ENCODE measurements around the gene CADPS2.
"Not testable (repeated sequence)": the region's sequence is repeated elsewhere in the genome, so short reads cannot be mapped to it uniquely, and the experiment has no call there.

The CADPS2 gene

DNA sequence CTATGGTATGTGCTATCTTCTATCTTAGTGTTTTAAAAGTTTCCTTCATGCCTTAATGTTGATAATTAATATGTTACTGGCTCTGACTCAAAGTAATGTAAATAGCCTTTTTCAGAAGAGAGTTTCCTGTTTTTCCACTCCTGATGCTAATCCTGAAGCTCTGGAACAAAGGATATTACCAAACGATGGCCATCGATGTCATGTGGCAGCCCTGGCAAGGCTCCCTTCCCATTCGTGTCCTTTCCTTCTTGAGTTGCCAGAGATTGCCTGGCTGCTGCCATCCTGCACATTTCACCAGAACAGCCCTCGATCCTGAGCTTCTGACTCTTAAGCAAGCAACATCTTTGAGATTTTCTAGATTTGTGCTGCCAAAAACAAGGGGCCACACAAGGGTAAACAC is 233.4 kb downstream of the CADPS2 start:
- FAIRE-seq (no peak), DNase-seq (ENCODE audit: insufficient read length, low spot score) (no peak)
- TF ChIP-seq SPI1 (IDR thresholded peaks at IDR 0.05; ENCODE audit: low read depth, low read length) = no peak
- TF ChIP-seq POU2F2 (IDR thresholded peaks at IDR 0.05; ENCODE audit: low read depth, low read length) = no peak
- no peak for TF ChIP-seq TAF1 (IDR thresholded peaks at IDR 0.05; ENCODE audit: low read depth, low read length)
- no peak for TF ChIP-seq POLR2A (IDR thresholded peaks at IDR 0.05; ENCODE audit: low read depth, low read length)
- no peak for TF ChIP-seq POLR2AphosphoS5 (IDR thresholded peaks at IDR 0.05; ENCODE audit: low read depth, low read length)
- no peak for TF ChIP-seq PAX5 (IDR thresholded peaks at IDR 0.05; ENCODE audit: insufficient read depth, low read length, severe bottlenecking)

DNA sequence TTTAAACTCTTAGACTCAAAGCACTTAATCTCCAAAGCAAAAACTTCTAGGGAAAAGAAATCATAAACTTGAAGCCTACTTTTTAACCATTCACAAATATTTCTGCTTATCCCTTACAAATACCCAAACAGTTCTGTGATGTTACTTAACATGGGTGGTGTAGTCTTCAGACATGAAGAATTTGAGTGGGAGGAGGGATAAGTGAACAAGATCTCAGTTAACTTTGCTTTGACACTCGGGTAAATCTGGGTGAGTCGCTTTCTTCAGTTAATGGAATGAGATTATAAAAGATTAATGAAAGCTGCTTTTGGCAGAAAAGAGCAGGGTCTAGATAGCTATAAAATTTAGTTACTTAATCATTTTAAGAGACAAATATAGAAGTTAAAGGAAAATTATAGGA is 234.8 kb downstream of the CADPS2 start:
- TF ChIP-seq TAF1 (IDR thresholded peaks at IDR 0.05; ENCODE audit: low read depth, low read length) (no peak), POLR2A (IDR thresholded peaks at IDR 0.05; ENCODE audit: low read depth, low read length) (no peak), POU2F2 (IDR thresholded peaks at IDR 0.05; ENCODE audit: low read depth, low read length) (no peak), PAX5 (IDR thresholded peaks at IDR 0.05; ENCODE audit: insufficient read depth, low read length, severe bottlenecking) (no peak), POLR2AphosphoS5 (IDR thresholded peaks at IDR 0.05; ENCODE audit: low read depth, low read length) (no peak), SPI1 (IDR thresholded peaks at IDR 0.05; ENCODE audit: low read depth, low read length) (no peak)
- FAIRE-seq (no peak), DNase-seq (ENCODE audit: insufficient read length, low spot score) (no peak)

- DNase-seq (ENCODE audit: insufficient read length, low spot score) (no peak), FAIRE-seq (no peak)
- TF ChIP-seq POLR2A (IDR thresholded peaks at IDR 0.05; ENCODE audit: low read depth, low read length) (no peak), SPI1 (IDR thresholded peaks at IDR 0.05; ENCODE audit: low read depth, low read length) (no peak), POU2F2 (IDR thresholded peaks at IDR 0.05; ENCODE audit: low read depth, low read length) (no peak), POLR2AphosphoS5 (IDR thresholded peaks at IDR 0.05; ENCODE audit: low read depth, low read length) (no peak), TAF1 (IDR thresholded peaks at IDR 0.05; ENCODE audit: low read depth, low read length) (no peak), PAX5 (IDR thresholded peaks at IDR 0.05; ENCODE audit: insufficient read depth, low read length, severe bottlenecking) (no peak)
These were observed 243.0 kb downstream of the CADPS2 start for GRCh38 chr7:122643250-122643649.

GRCh38 chr7:122638459-122638858 is 247.8 kb downstream of the CADPS2 start:
- no peak for DNase-seq (ENCODE audit: insufficient read length, low spot score)
- no peak for TF ChIP-seq POLR2AphosphoS5 (IDR thresholded peaks at IDR 0.05; ENCODE audit: low read depth, low read length)
- TF ChIP-seq POLR2A (IDR thresholded peaks at IDR 0.05; ENCODE audit: low read depth, low read length) = no peak
- TF ChIP-seq POU2F2 (IDR thresholded peaks at IDR 0.05; ENCODE audit: low read depth, low read length) = no peak
- no peak for TF ChIP-seq SPI1 (IDR thresholded peaks at IDR 0.05; ENCODE audit: low read depth, low read length)
- TF ChIP-seq TAF1 (IDR thresholded peaks at IDR 0.05; ENCODE audit: low read depth, low read length) = no peak
- FAIRE-seq = no peak

- FAIRE-seq (no peak), DNase-seq (ENCODE audit: insufficient read length, low spot score) (no peak)
- TF ChIP-seq TAF1 (IDR thresholded peaks at IDR 0.05; ENCODE audit: low read depth, low read length) = no peak
- no peak for TF ChIP-seq SPI1 (IDR thresholded peaks at IDR 0.05; ENCODE audit: low read depth, low read length)
- no peak for TF ChIP-seq POLR2A (IDR thresholded peaks at IDR 0.05; ENCODE audit: low read depth, low read length)
- TF ChIP-seq POU2F2 (IDR thresholded peaks at IDR 0.05; ENCODE audit: low read depth, low read length) = no peak
- no peak for TF ChIP-seq PAX5 (IDR thresholded peaks at IDR 0.05; ENCODE audit: insufficient read depth, low read length, severe bottlenecking)
- no peak for TF ChIP-seq POLR2AphosphoS5 (IDR thresholded peaks at IDR 0.05; ENCODE audit: low read depth, low read length)
These were observed 248.5 kb downstream of the CADPS2 start for GRCh38 chr7:122637784-122638183.

- not testable (repeated sequence) for FAIRE-seq
These were observed 250.8 kb downstream of the CADPS2 start for GRCh38 chr7:122635481-122635880.

DNA sequence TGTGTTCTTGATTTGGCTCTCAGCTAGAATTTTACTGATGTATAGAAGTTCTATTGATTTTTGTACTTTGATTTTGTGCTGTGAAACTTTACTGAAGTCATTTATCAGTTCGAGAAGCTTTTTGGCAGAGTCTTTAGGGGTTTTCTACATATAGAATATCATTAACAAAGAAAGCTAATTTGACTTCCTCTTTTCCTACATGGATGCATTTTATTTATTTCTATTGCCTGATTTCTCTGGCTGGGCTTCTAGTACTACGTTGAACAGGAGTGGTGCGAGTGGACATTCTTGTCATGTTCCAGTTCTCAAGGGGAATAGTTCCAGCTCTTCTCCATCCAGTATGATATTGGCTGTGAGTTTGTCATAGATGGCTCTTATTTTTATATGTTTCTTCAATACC is 252.8 kb downstream of the CADPS2 start:
- DNase-seq (ENCODE audit: insufficient read length, low spot score) = no peak
- no peak for FAIRE-seq
- TF ChIP-seq POLR2AphosphoS5 (IDR thresholded peaks at IDR 0.05; ENCODE audit: low read depth, low read length) (no peak), POU2F2 (IDR thresholded peaks at IDR 0.05; ENCODE audit: low read depth, low read length) (no peak), PAX5 (IDR thresholded peaks at IDR 0.05; ENCODE audit: insufficient read depth, low read length, severe bottlenecking) (no peak), TAF1 (IDR thresholded peaks at IDR 0.05; ENCODE audit: low read depth, low read length) (no peak), SPI1 (IDR thresholded peaks at IDR 0.05; ENCODE audit: low read depth, low read length) (no peak), POLR2A (IDR thresholded peaks at IDR 0.05; ENCODE audit: low read depth, low read length) (no peak)

More at GRCh38 chr7:122635481-122635880, 250.8 kb downstream of the CADPS2 start:
- not testable (repeated sequence) for DNase-seq (ENCODE audit: insufficient read length, low spot score)

DNA sequence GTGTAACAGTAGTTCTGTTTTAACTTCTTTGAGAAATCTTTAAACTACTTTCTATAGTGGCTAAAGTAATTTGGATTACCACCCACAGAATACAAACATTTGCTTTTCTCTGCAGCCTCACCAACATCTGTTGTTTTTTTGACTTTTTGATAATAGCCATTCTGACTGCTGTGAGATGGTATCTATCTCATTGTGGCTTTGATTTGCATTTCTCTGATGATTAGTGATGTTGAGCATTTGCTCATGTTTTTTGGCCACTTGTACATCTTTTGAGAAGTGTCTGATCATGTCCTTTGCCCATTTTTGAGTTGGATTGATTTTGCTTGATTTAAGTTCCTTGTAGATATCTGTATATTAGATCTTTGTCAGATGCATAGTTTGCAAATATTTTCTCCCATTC is 254.0 kb downstream of the CADPS2 start:
- no peak for TF ChIP-seq POLR2AphosphoS5 (IDR thresholded peaks at IDR 0.05; ENCODE audit: low read depth, low read length)
- TF ChIP-seq PAX5 (IDR thresholded peaks at IDR 0.05; ENCODE audit: insufficient read depth, low read length, severe bottlenecking) = no peak
- TF ChIP-seq SPI1 (IDR thresholded peaks at IDR 0.05; ENCODE audit: low read depth, low read length) = no peak
- TF ChIP-seq POU2F2 (IDR thresholded peaks at IDR 0.05; ENCODE audit: low read depth, low read length) = no peak
- TF ChIP-seq POLR2A (IDR thresholded peaks at IDR 0.05; ENCODE audit: low read depth, low read length) = no peak
- TF ChIP-seq TAF1 (IDR thresholded peaks at IDR 0.05; ENCODE audit: low read depth, low read length) = no peak
- FAIRE-seq (no peak), DNase-seq (ENCODE audit: insufficient read length, low spot score) (no peak)

GRCh38 chr7:122629412-122629953 is 256.8 kb downstream of the CADPS2 start:
- DNase-seq (ENCODE audit: insufficient read length, low spot score) (no peak), FAIRE-seq (no peak)
- TF ChIP-seq PAX5 (IDR thresholded peaks at IDR 0.05; ENCODE audit: insufficient read depth, low read length, severe bottlenecking) (no peak), SPI1 (IDR thresholded peaks at IDR 0.05; ENCODE audit: low read depth, low read length) (no peak), POLR2A (IDR thresholded peaks at IDR 0.05; ENCODE audit: low read depth, low read length) (no peak), POLR2AphosphoS5 (IDR thresholded peaks at IDR 0.05; ENCODE audit: low read depth, low read length) (no peak), POU2F2 (IDR thresholded peaks at IDR 0.05; ENCODE audit: low read depth, low read length) (no peak), TAF1 (IDR thresholded peaks at IDR 0.05; ENCODE audit: low read depth, low read length) (no peak)

DNA sequence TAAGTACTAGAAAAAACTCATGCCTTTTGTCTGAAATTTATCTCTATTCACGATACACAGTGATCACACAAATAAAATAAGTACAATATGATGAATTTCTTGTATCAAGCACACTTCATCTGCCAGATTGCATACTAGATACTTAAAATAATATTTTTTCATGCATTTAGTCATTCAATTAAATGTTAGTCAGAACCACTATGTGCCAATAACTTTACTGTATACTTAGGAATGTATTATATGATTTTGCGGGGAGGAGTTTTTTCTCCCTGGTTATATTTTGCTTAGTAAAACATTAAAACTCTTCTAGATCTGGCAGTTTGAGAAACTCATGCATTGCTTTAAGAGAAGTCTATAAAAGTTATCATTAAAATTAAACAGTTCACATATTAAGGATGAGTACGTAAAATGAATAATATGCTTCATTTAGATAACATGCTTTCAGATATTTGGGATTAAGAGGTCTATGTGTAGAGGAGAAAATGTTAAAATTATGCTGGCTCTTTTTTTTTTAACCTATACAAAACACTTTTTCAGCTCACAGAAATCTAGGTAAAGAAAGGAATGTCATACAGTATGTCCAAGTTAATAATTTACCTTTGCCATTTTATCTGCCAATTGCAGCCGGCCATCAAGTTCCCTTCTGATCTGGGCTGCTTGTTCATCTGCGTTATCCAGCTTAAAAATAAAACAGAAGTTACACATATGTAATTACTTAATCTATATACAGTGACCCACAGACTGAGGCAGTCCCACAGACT is 257.4 kb downstream of the CADPS2 start:
- TF ChIP-seq PAX5 (IDR thresholded peaks at IDR 0.05; ENCODE audit: insufficient read depth, low read length, severe bottlenecking) (no peak), SPI1 (IDR thresholded peaks at IDR 0.05; ENCODE audit: low read depth, low read length) (no peak), POLR2AphosphoS5 (IDR thresholded peaks at IDR 0.05; ENCODE audit: low read depth, low read length) (no peak), POU2F2 (IDR thresholded peaks at IDR 0.05; ENCODE audit: low read depth, low read length) (no peak), POLR2A (IDR thresholded peaks at IDR 0.05; ENCODE audit: low read depth, low read length) (no peak), TAF1 (IDR thresholded peaks at IDR 0.05; ENCODE audit: low read depth, low read length) (no peak)
- DNase-seq (ENCODE audit: insufficient read length, low spot score) (no peak), FAIRE-seq (no peak)
